ENCODE results near the gene XYLT1.

GRCh38 chr16:17511340-17511739 is 40.6 kb upstream of the XYLT1 start:
- TF ChIP-seq CTCF (IDR thresholded peaks at IDR 0.05; ENCODE audit: low read depth, low read length) (no peak), EZH2phosphoT487 (IDR thresholded peaks at IDR 0.05; ENCODE audit: low read depth) (no peak)

Data from OCI-LY3 (cell line).